ENCODE data around the gene MTHFD1L.

The MTHFD1L gene

GRCh38 chr6:150899231-150899630 lies 33.7 kb downstream of the MTHFD1L start:
- no peak for DNase-seq

DNA sequence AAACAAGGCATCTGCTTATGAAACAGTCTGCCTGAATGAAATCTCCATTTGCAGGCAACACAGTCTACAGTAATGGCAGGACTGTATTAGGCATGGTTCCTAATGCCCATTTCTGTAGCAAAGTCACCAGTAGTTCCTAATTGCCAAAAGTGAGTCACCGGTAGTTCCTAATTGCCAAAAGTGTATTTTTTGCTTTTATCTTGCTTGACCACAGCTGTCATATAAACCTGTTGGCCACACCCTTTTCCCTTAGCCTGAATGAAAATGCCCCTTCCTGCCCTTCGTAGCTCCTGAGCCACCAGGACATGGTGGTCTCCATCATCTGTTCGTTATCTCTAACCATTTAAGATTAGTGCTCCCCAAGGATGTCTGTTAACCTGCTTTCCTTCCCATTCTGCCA lies 34.5 kb downstream of the MTHFD1L start:
- DNase-seq, result no peak

- DNase-seq, result no peak
These were observed 36.8 kb downstream of the MTHFD1L start for GRCh38 chr6:150902142-150902776.

- DNase-seq, result no peak
These were observed 40.3 kb downstream of the MTHFD1L start for GRCh38 chr6:150905769-150906168.

- no peak for DNase-seq
These were observed 41.3 kb downstream of the MTHFD1L start for GRCh38 chr6:150906641-150907326.

DNA sequence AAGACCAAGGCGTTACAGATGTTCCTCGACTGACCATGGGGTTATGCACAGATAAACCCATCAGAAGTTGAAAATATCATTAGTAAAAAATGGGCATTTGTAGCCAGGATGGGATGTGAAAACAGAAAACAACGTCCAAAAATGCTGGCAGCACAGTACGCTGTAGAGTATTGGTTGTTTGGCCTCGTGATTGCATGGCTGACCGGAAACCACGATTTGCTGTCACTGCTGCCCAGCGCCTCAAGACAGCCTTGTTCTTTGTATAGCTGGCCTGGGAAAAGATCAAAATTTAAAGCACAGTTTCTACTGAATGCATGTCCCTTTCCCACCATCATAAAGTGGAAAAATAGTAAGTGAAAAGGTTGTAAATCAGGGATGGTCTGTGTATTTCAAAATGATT lies 41.9 kb downstream of the MTHFD1L start:
- no peak for DNase-seq

DNA sequence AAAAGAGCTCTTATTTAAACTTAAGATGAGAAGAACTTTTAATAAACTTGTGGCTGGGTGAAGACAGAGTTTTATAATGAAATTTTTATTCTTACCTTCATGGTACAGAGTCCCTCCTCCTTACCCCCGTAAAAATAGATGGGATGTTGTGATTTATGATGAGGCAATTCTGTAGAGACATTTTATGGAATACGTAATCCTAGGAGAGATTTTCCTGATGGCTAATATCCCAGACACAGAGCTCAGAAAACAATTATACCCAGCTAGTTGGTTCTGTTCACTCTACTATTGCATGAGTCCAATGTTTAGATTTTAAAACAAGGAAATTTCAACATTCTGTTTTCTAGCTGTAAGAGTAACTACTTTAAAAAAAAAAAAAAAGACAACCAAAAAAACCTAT lies 43.4 kb downstream of the MTHFD1L start:
- no peak for DNase-seq

DNA sequence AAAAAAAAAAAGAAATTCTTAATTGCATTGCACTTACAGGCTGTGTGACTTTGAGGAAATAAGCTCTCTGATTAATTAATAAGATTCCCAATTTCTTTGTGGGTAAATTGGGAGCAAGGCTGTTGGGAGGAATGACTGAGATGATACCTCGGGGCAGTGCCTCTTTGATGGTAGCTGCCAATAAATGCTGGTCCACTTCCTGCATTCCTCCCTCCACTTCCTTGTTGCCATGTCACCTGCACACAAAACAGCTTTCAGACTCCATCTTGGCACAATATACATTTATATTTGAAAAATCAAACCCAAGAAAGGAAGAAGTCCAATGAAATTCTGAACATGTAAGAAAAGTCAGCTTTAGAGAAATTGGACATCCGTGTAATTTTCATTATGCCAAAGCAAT lies 45.1 kb downstream of the MTHFD1L start:
- peak; percentile 41 for DNase-seq

DNA sequence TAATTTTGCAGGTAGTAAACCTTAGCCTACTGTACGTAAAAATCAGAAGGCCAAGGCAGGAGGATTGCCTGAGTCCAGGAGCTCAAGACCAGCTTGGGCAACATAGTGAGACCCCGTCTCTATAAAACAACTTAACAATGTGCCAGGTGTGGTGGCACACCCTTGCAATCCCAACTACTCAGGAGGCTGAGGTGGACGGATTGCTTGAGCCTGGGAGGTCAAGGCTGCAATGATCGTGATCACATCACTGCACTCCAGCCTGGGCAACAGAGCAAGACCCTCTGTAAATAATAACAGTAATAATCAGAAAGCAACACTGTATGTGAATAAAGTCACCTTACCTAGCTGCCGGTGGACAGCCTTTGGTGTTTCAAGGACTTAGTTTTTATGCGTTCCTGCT lies 48.9 kb downstream of the MTHFD1L start:
- DNase-seq, result no peak

- no peak for DNase-seq
These were observed 49.8 kb downstream of the MTHFD1L start for GRCh38 chr6:150915131-150915879.

DNA sequence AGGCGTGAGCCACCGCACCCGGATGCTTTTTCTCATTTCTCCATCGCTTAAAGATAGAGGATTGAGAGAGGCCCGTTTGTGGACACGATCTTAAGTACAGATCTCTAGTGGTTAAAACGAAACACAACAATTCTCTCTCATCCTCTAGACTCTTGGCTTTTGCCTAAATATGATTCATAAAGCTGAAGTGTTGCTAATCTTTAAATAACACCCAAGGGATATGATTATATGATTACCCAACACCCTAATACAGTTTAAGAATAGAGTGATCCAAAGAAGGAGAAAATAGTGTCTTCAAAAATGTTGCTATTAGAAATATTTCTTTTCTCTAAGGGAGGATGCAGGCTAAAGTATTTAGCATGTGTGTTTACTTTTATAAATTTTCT lies 50.4 kb downstream of the MTHFD1L start:
- DNase-seq, result no peak

DNA sequence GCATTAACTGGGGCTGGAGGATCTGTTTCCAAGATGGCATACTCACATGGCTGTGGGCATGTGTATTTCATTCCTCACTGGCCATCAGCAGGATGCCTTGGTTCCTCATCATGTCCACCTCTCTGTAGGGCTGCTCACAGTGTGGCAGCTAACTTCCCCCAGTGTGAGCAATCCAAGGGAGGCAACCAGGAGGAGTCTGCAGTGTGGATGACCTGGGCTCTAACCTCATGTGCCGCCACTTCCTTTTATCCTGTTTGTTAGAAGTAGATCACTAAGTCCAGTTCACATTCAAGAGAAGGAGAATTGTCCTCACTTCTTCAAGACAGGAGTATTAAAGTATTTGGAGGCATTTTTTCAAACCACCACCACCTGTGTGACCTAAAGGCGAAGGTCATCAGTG lies 54.4 kb downstream of the MTHFD1L start:
- no peak for DNase-seq

- no peak for DNase-seq
These were observed 56.6 kb downstream of the MTHFD1L start for GRCh38 chr6:150922137-150922536.

- DNase-seq, result no peak
These were observed 59.5 kb downstream of the MTHFD1L start for GRCh38 chr6:150924808-150925589.

DNA sequence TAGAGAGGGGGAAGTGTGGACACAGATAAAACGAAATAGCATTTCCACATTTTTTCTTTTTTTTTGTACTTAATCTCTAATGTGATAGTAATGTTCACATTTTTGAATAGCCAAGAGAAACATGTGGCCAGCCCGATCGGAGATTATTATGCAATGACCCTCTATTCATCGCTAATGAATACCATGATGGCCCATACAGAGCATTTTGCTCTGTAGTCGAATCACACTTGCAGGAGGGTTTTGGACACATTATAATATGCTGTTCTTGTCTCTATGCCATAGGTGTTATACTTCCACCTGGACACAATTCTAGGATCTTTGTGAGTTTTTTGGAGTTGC lies 60.1 kb downstream of the MTHFD1L start:
- DNase-seq, result no peak

- DNase-seq, result no peak
These were observed 60.5 kb downstream of the MTHFD1L start for GRCh38 chr6:150925976-150926375.

GRCh38 chr6:150928882-150929281 lies 63.4 kb downstream of the MTHFD1L start:
- no peak for DNase-seq

DNA sequence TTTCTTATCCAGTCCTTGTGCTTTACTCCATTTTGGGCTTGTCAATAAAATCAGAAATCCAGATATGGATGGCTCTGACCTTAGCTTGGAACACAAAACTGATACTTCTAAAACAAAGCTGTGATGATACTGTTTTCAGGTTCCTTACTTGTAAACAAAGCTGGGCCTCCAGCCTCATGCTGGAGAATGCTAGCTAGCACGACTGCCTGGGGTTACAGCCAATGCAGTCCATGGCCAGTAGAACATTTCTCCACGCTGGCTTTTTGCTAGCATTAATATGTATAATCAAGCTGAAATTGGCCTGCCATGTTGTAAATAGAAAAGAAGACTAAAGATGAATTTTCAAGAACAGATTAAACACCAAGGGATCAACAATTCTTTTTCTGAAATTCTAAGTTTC lies 63.9 kb downstream of the MTHFD1L start:
- no peak for DNase-seq

DNA sequence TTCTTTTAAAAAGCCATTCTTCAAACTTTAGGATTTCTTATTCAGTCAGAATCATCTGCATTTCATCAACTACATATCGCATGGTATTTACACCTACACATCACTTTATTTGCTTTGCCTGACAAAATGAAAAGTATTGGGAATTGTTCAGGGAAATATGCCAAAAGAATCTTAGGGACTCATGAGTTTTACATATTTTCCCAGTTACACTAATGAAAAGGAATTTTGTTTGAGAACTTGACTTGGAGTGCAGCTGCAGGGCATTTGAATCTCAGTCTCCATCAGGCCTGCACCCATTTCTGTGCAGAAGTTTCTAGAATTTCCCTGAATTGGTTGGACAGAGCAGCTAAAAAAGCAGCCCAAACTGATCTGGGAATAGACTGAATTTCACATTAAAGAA lies 65.3 kb downstream of the MTHFD1L start:
- no peak for DNase-seq

GRCh38 chr6:150931405-150931804 lies 65.9 kb downstream of the MTHFD1L start:
- no peak for DNase-seq

DNA sequence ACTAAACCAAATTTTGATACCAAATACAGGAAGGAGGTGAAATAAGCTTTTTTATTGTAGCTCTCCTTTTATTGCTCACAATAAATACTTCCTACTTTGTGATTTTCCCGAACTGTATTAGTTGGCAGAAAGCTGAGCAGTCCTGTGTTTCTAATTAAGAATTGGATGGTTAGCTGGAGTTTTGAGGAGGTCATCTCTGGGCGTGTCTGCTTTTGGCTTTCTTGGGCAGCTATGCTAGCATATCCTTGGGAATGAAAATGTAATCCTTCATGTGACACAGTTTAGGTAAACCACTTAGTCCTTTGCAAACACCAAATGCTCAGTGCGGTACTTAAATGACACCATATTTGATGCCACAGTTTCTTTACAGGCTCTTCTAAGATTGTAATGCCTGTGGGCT lies 67.5 kb downstream of the MTHFD1L start:
- no peak for DNase-seq

DNA sequence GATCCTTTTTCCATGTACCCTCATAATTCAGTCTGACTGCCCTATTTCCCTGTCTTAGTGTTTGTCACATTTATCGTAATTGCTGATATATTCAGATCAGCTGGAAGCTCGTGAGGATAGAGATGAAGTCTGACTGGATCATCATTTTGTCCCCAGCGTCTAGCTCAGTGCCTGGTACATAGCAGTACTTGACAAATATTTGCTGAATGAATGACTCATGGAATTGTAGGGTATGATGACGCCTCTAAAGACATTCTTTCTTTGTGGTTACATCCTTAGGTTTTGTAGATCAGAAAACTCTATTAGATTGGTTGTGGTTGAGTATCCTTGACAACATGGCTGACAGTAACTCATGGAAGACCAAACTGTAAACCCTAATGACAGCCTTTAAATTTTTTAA lies 68.9 kb downstream of the MTHFD1L start:
- peak; percentile 11 for DNase-seq

GRCh38 chr6:150936021-150936555 lies 70.6 kb downstream of the MTHFD1L start:
- DNase-seq, result no peak

Measured in DMS53 (cell line).